Measurements from ENCODE around the gene APOA4.
A peak's percentile ranks its signal among the peaks of the same experiment; 100 is the strongest.

The APOA4 gene

GRCh38 chr11:116796548-116796947 lies 26.6 kb downstream of the APOA4 start:
- no peak for DNase-seq

- DNase-seq: no peak
Measured at GRCh38 chr11:116794851-116795250, 28.3 kb downstream of the APOA4 start.

- no peak for DNase-seq
Measured at GRCh38 chr11:116793772-116794097, 29.4 kb downstream of the APOA4 start.

GRCh38 chr11:116792869-116793771 lies 30.0 kb downstream of the APOA4 start:
- no peak for DNase-seq

GRCh38 chr11:116792144-116792868 lies 30.8 kb downstream of the APOA4 start:
- no peak for DNase-seq

GRCh38 chr11:116791813-116792143 lies 31.3 kb downstream of the APOA4 start, which contains the start of gene APOA5:
APOA5 (minus strand) TSS chr11:116791879; CDS start chr11:116791860, 19 bp downstream.
- DNase-seq: no peak

GRCh38 chr11:116791002-116791812 lies 31.9 kb downstream of the APOA4 start:
- DNase-seq: peak; percentile 86

GRCh38 chr11:116790167-116791001 lies 32.7 kb downstream of the APOA4 start:
- no peak for DNase-seq

GRCh38 chr11:116788975-116789374 lies 34.1 kb downstream of the APOA4 start:
- DNase-seq: no peak

GRCh38 chr11:116788534-116788933 lies 34.6 kb downstream of the APOA4 start:
- no peak for DNase-seq

- peak; percentile 88 for DNase-seq
Measured at GRCh38 chr11:116787786-116788486, 35.2 kb downstream of the APOA4 start, which contains the start of gene ZPR1. ZPR1 (minus strand) TSS chr11:116788023; CDS start chr11:116787990, 33 bp downstream.

- DNase-seq: no peak
Measured at GRCh38 chr11:116787436-116787785, 35.7 kb downstream of the APOA4 start.

- no peak for DNase-seq
Measured at GRCh38 chr11:116786966-116787365, 36.1 kb downstream of the APOA4 start.

GRCh38 chr11:116786326-116786725 lies 36.8 kb downstream of the APOA4 start:
- no peak for DNase-seq

GRCh38 chr11:116782728-116783127 lies 40.4 kb downstream of the APOA4 start:
- DNase-seq: peak; percentile 28

GRCh38 chr11:116778556-116778955 lies 44.5 kb downstream of the APOA4 start:
- no peak for DNase-seq

GRCh38 chr11:116777056-116777455 lies 46.0 kb downstream of the APOA4 start:
- DNase-seq: no peak

- peak; percentile 46 for DNase-seq
Measured at GRCh38 chr11:116776522-116776984, 46.6 kb downstream of the APOA4 start.

GRCh38 chr11:116775975-116776374 lies 47.1 kb downstream of the APOA4 start:
- DNase-seq: peak; percentile 24

- DNase-seq: no peak
Measured at GRCh38 chr11:116774661-116775060, 48.4 kb downstream of the APOA4 start.

All from activated CD4-positive, alpha-beta T cell treated with anti-CD3 and anti-CD28 coated beads for 48 hours (primary cell).